ENCODE data around the gene CNTROB.

DNA sequence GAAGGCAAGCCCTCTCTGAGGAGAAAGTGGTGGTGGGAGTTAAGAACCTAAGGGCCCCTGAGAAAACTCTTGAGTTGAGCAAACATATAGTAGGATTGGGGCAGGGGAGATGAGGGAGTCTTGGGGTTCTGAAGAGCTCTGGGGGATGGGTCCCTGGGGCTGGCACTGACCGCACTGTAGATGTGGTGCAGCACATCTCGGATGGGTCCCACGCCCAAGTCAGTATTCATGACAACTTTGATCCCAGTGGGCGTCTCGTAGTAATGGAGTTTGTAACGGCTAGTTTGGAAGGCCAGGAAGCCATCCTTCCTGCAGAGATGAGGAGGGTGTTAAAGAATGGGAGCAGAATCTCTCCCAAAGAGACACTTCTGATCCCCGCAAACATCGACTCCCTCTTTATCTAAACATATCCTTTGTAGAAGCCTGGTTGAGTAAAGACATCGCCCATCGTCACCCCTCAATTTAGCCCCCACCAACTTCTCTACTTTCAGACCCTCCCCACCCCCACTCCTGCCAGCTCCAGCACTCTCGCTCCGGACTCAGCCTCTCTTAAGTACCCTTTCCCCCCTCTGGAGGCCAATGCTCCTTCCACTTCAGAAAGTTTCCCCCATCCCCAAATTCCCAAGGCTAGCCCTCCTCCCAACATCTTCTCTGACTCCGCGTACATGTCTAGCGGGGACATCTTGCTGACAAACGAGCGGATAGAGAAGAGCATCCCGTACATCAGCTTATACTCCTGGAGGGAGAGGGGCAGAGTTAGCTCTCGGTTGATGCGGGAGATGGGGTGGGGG, 970 bp upstream of the CNTROB start:
- TF ChIP-seq RAD21 (conservative IDR thresholded peaks at IDR 0.05) (no peak), TAF1 (IDR thresholded peaks at IDR 0.05; ENCODE audit: low read depth) (no peak)
- TF ChIP-seq, protein P1, sequence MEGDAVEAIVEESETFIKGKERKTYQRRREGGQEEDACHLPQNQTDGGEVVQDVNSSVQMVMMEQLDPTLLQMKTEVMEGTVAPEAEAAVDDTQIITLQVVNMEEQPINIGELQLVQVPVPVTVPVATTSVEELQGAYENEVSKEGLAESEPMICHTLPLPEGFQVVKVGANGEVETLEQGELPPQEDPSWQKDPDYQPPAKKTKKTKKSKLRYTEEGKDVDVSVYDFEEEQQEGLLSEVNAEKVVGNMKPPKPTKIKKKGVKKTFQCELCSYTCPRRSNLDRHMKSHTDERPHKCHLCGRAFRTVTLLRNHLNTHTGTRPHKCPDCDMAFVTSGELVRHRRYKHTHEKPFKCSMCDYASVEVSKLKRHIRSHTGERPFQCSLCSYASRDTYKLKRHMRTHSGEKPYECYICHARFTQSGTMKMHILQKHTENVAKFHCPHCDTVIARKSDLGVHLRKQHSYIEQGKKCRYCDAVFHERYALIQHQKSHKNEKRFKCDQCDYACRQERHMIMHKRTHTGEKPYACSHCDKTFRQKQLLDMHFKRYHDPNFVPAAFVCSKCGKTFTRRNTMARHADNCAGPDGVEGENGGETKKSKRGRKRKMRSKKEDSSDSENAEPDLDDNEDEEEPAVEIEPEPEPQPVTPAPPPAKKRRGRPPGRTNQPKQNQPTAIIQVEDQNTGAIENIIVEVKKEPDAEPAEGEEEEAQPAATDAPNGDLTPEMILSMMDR (IDR thresholded peaks at IDR 0.05; ENCODE audit: poor library complexity, severe bottlenecking) = no peak
- TF ChIP-seq, protein P2, sequence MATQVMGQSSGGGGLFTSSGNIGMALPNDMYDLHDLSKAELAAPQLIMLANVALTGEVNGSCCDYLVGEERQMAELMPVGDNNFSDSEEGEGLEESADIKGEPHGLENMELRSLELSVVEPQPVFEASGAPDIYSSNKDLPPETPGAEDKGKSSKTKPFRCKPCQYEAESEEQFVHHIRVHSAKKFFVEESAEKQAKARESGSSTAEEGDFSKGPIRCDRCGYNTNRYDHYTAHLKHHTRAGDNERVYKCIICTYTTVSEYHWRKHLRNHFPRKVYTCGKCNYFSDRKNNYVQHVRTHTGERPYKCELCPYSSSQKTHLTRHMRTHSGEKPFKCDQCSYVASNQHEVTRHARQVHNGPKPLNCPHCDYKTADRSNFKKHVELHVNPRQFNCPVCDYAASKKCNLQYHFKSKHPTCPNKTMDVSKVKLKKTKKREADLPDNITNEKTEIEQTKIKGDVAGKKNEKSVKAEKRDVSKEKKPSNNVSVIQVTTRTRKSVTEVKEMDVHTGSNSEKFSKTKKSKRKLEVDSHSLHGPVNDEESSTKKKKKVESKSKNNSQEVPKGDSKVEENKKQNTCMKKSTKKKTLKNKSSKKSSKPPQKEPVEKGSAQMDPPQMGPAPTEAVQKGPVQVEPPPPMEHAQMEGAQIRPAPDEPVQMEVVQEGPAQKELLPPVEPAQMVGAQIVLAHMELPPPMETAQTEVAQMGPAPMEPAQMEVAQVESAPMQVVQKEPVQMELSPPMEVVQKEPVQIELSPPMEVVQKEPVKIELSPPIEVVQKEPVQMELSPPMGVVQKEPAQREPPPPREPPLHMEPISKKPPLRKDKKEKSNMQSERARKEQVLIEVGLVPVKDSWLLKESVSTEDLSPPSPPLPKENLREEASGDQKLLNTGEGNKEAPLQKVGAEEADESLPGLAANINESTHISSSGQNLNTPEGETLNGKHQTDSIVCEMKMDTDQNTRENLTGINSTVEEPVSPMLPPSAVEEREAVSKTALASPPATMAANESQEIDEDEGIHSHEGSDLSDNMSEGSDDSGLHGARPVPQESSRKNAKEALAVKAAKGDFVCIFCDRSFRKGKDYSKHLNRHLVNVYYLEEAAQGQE (IDR thresholded peaks at IDR 0.05; ENCODE audit: borderline replicate concordance) = no peak

All from neural cell (in vitro differentiated cells).